ENCODE data around the gene LGR4. TPM values are rescaled to one million over a fixed set of nuclear protein-coding genes. Genes with fewer than 3 reads are reported as not detected.

LGR4 gene
- total RNA-seq, 1 experiment from 2014 or later, result 99.2 TPM

DNA sequence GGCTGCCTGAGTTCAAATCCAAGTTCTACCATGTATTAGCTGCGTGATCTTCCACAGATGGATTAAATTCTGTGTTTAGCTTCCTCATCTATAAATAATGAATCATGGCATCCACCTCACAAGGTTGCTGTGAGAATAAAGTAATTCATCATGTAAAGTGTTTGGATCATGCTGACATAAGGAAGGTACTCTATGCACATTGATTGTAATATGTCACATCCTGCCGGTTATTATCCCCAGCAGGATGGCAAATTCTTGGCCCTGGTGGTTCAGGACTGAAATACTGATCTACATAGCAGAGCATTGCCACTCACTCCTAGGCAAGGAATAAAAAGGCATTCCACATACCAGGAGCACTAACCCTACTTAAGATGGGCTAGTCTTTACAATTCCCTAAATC, 40.8 kb downstream of the LGR4 start:
- H4K20me1 ChIP-seq (ENCODE audit: control insufficient read depth, insufficient read depth, insufficient read length), result no peaks in the 10 kb centered on the region
- no peak overlapping the region for H3K9ac ChIP-seq (ENCODE audit: extremely low read depth, insufficient read length, low read length)
- no peak overlapping the region for H3K4me2 ChIP-seq (ENCODE audit: insufficient read depth, insufficient read length, low read length)
- DNase-seq, result no peak
- no peak overlapping the region for H4K5ac ChIP-seq (ENCODE audit: insufficient read length, low read depth, low read length)
- H3K79me2 ChIP-seq (ENCODE audit: insufficient read depth, low read length), result peaks cover 12% of the 10 kb centered on the region; the same call in 1 of the 2 replicates
- H2AFZ ChIP-seq (ENCODE audit: low read length), result no peak overlapping the region
- peaks cover 18% of the 10 kb centered on the region for H3K79me1 ChIP-seq (ENCODE audit: insufficient read depth, low read depth, low read length, poor library complexity, severe bottlenecking)
- no peak overlapping the region for H4K8ac ChIP-seq (replicated peaks; ENCODE audit: insufficient read length, low read depth, low read length)
- no peak overlapping the region for H4K91ac ChIP-seq (ENCODE audit: insufficient read length, low read depth, low read length)
- H2BK120ac ChIP-seq (ENCODE audit: low read depth, low read length, poor library complexity, severe bottlenecking), result no peak overlapping the region
- Mint-ChIP-seq H3K4me3 (no peak overlapping the region), H3K27ac (no peak overlapping the region), H3K27me3 (ENCODE audit: low read depth) (no peaks in the 10 kb centered on the region), H3K4me1 (peaks cover 29% of the 10 kb centered on the region in 2 experiments), H3K9me3 (no peaks in the 10 kb centered on the region), H3K36me3 (ENCODE audit: insufficient read depth in 1 of 3, low read depth in 3 of 3) (peaks cover 2 to 14% (median 4%) of the 10 kb centered on the region in 3 experiments; a peak in 4 of 7 replicates)
- H2BK12ac ChIP-seq (ENCODE audit: insufficient read length, low read depth, low read length), result no peak overlapping the region
- H3K18ac ChIP-seq (ENCODE audit: insufficient read length, low read depth, low read length), result no peak overlapping the region
- no peak overlapping the region for H3K27ac ChIP-seq (ENCODE audit: insufficient read length, low read depth, low read length)
- H2BK20ac ChIP-seq (ENCODE audit: low read depth, low read length, poor library complexity, severe bottlenecking), result no peak overlapping the region
- H3K14ac ChIP-seq (ENCODE audit: insufficient read depth, low read length), result no peak overlapping the region
- H3K23me2 ChIP-seq (ENCODE audit: insufficient read length, low read depth, low read length, poor library complexity, severe bottlenecking), result no peaks in the 10 kb centered on the region
- H3K23ac ChIP-seq (ENCODE audit: insufficient read length, low read depth, low read length), result no peak overlapping the region
- no CpG with 5 or more reads among the region's 2 CpGs for WGBS (ENCODE audit: extremely low coverage, insufficient read length, low lambda C conversion rate)
- no peak overlapping the region for H3T11ph ChIP-seq (ENCODE audit: low read length)
- H3K4ac ChIP-seq (ENCODE audit: low read depth, low read length), result no peak overlapping the region
- no peaks in the 10 kb centered on the region for H3K27me3 ChIP-seq (ENCODE audit: insufficient read depth, low read length)
- no peak overlapping the region for H2AK5ac ChIP-seq (ENCODE audit: insufficient read length, low read length)
- no peak overlapping the region for H2BK15ac ChIP-seq (ENCODE audit: low read depth, low read length)
- no peaks in the 10 kb centered on the region for H3K9me3 ChIP-seq (ENCODE audit: control insufficient read depth, low read depth, low read length)
- H3K4me1 ChIP-seq (ENCODE audit: insufficient read depth, low read length), result peaks cover 13% of the 10 kb centered on the region; the same call in 1 of the 2 replicates
- TF ChIP-seq, protein P1, sequence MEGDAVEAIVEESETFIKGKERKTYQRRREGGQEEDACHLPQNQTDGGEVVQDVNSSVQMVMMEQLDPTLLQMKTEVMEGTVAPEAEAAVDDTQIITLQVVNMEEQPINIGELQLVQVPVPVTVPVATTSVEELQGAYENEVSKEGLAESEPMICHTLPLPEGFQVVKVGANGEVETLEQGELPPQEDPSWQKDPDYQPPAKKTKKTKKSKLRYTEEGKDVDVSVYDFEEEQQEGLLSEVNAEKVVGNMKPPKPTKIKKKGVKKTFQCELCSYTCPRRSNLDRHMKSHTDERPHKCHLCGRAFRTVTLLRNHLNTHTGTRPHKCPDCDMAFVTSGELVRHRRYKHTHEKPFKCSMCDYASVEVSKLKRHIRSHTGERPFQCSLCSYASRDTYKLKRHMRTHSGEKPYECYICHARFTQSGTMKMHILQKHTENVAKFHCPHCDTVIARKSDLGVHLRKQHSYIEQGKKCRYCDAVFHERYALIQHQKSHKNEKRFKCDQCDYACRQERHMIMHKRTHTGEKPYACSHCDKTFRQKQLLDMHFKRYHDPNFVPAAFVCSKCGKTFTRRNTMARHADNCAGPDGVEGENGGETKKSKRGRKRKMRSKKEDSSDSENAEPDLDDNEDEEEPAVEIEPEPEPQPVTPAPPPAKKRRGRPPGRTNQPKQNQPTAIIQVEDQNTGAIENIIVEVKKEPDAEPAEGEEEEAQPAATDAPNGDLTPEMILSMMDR (conservative IDR thresholded peaks at IDR 0.05), result no peak
- H2BK5ac ChIP-seq (ENCODE audit: insufficient read length, low read length), result no peak overlapping the region
- no peak overlapping the region for H3K56ac ChIP-seq (ENCODE audit: insufficient read length, low read depth, low read length)

Measured in H9 (cell line).